Erythroblast (primary cell): ENCODE results near the gene PRKAB1.

Source experiments
- GATA1 ChIP-seq: IDR thresholded peaks from 2 replicates; pipeline ENCODE4 v1.6.1; 2011; ENCODE audit warnings: low read depth, mild to moderate bottlenecking, control low read depth, low read length, moderate library complexity
- POLR2A ChIP-seq: IDR thresholded peaks from 2 replicates; pipeline ENCODE4 v1.6.1; 2011; ENCODE audit warnings: mild to moderate bottlenecking, low read length

GRCh38 chr12:119685375-119685774 is 17.4 kb downstream of the PRKAB1 start:
- TF ChIP-seq POLR2A (no peak), GATA1 (no peak)
